Measurements from ENCODE around the gene BFAR. TPM values are rescaled to one million over a fixed set of nuclear protein-coding genes. Genes with fewer than 3 reads are reported as not detected.

BFAR gene
- total RNA-seq, 5 donors from 2014 or later (not counting 1 experiment from before 2014, with no cell fraction given): 36.6 to 72.8 (median 60.9) TPM

DNA sequence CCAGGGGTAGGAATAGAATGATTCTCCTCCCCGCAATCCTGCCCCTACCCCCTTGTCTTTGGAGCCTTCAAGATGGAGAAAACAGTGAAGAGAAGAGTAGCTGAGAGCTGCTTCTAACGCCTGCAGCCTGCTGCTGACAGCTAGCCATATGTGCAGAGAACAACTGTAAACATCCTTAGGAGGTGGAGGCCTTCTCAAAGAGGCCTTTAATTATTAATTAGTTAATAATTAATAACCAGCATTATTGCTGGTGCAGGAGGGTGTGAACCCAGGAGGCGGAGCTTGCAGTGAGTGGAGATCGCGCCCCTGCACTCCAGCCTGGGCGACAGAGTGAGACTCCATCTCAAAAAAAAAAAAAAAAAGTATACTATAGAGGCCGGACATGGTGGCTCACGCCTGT, 8.5 kb downstream of the BFAR start:
- no peak overlapping the region for H3K4me3 ChIP-seq (ENCODE audit: control insufficient read depth in 1 of 2, extremely low read depth in 1 of 2, low read length in 1 of 2)

DNA sequence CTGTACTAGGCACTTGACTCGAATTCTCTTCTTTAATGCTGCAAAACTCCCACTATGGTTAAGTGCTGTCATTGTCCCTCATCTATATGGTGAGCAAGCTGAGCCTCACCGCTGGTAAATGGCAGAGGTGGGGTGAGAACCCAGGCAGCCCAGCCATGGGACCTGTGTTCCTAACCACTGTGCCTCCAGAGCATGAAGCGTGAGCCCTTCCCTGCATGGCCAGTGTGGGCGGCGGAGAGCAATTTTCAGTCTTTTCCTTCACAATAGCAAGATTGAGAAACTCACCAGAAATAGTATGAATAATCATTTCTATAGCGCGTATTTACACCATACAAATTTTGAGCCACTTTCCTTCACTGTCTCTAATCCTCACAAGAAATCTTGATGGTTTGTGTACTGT, 9.2 kb downstream of the BFAR start:
- ATAC-seq (replicated peaks in 1 of 4) (no peak), DNase-seq (no peak)
- Histone ChIP-seq H3K36me3 (ENCODE audit: control insufficient read depth in 2 of 2, extremely low read depth in 1 of 2, insufficient read depth in 1 of 2, low read length in 1 of 2) (peaks cover 4 to 54% of the 10 kb centered on the region in 2 donors), H3K4me1 (ENCODE audit: control insufficient read depth in 1 of 2, extremely low read depth in 1 of 2, insufficient read depth in 2 of 2, low read length in 2 of 2) (no peaks in the 10 kb centered on the region), H3K27ac (ENCODE audit: low read length) (no peak overlapping the region), H3K27me3 (replicated peaks in 1 of 2; ENCODE audit: control insufficient read depth in 2 of 2, extremely low read depth in 1 of 2, insufficient read depth in 2 of 2, low read length in 1 of 2) (no peaks in the 10 kb centered on the region), H3K9me3 (no peaks in the 10 kb centered on the region), H3K4me3 (ENCODE audit: control insufficient read depth in 1 of 2, extremely low read depth in 1 of 2, low read length in 1 of 2) (no peak overlapping the region)
- no peaks in the 10 kb centered on the region for H3K9me3 Mint-ChIP-seq
- peak overlapping the region in 1 of 2 donors; percentile 22 for H3K27ac Mint-ChIP-seq
- POLR2A ChIA-PET: interaction anchor here in 1 of 2 donors (0.7 kb wide), 1 partner anchor 29 kb away, joined by 4 read pairs; no protein-coding TSS in a partner anchor
- WGBS (ENCODE audit: insufficient coverage): 71% methylated on average over 2 of the region's 7 CpGs
- CTCF ChIA-PET: interaction anchor here in 1 of 2 donors (0.5 to 0.6 kb wide), 2 partner anchors 48 to 722 kb away, joined by 3 to 6 read pairs; partner anchors contain the start of gene ERCC4
- H3K4me1 Mint-ChIP-seq: peaks cover 30 to 37% (median 33%) of the 10 kb centered on the region in 3 donors
- H3K27me3 Mint-ChIP-seq: no peaks in the 10 kb centered on the region
- H3K36me3 Mint-ChIP-seq: peaks cover 17% of the 10 kb centered on the region
- no peak overlapping the region for H3K4me3 Mint-ChIP-seq

More for the DNA sequence above, 8.5 kb downstream of the BFAR start:
- Histone ChIP-seq H3K9me3 (no peaks in the 10 kb centered on the region), H3K4me1 (ENCODE audit: control insufficient read depth in 1 of 2, extremely low read depth in 1 of 2, insufficient read depth in 2 of 2, low read length in 2 of 2) (no peaks in the 10 kb centered on the region), H3K36me3 (ENCODE audit: control insufficient read depth in 2 of 2, extremely low read depth in 1 of 2, insufficient read depth in 1 of 2, low read length in 1 of 2) (peaks cover 4 to 50% of the 10 kb centered on the region in 2 donors), H3K27ac (ENCODE audit: low read length) (no peak overlapping the region), H3K27me3 (replicated peaks in 1 of 2; ENCODE audit: control insufficient read depth in 2 of 2, extremely low read depth in 1 of 2, insufficient read depth in 2 of 2, low read length in 1 of 2) (no peaks in the 10 kb centered on the region)
- Mint-ChIP-seq H3K4me1 (peaks cover 37 to 44% (median 40%) of the 10 kb centered on the region in 3 donors), H3K9me3 (no peaks in the 10 kb centered on the region), H3K27ac (no peak overlapping the region), H3K27me3 (no peaks in the 10 kb centered on the region), H3K4me3 (no peak overlapping the region), H3K36me3 (peaks cover 18% of the 10 kb centered on the region)
- no peak for ATAC-seq (replicated peaks in 1 of 4)
- no peak for DNase-seq
- WGBS (ENCODE audit: insufficient coverage): no CpG with 5 or more reads among the region's 8 CpGs
- ChIA-PET CTCF (no interaction called here), POLR2A (no interaction called here)

DNA sequence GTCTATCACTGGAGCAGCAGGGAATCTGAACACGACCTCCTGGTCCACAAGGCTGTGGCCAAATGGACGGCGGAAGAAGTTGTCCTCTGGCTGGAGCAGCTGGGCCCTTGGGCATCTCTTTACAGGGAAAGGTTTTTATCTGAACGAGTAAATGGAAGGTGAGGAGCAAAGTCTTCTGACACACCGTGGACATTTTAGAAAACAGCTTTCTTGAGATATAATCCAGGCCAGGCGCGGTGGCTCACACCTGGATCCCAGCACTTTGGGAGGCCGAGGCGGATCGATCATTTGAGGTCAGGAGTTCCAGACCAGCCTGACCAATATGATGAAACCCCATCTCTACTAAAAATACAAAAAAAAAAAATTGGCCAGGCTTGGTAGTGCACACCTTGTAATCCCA, 17.1 kb downstream of the BFAR start:
- H3K4me1 ChIP-seq (ENCODE audit: control insufficient read depth in 1 of 2, extremely low read depth in 1 of 2, insufficient read depth in 2 of 2, low read length in 2 of 2): no peaks in the 10 kb centered on the region

GRCh38 chr16:14650629-14651028, 17.9 kb downstream of the BFAR start:
- no peaks in the 10 kb centered on the region for H3K27me3 Mint-ChIP-seq
- POLR2A ChIA-PET: no interaction called here
- no peak overlapping the region for H3K4me3 ChIP-seq (ENCODE audit: control insufficient read depth in 1 of 2, extremely low read depth in 1 of 2, low read length in 1 of 2)
- H3K9me3 ChIP-seq: no peaks in the 10 kb centered on the region
- WGBS (ENCODE audit: insufficient coverage): no CpG with 5 or more reads among the region's 6 CpGs
- DNase-seq (no peak), ATAC-seq (replicated peaks in 1 of 4) (no peak)
- no peak overlapping the region for H3K4me3 Mint-ChIP-seq
- H3K36me3 Mint-ChIP-seq: peaks cover 30% of the 10 kb centered on the region
- H3K27ac ChIP-seq (ENCODE audit: low read length): no peak overlapping the region
- no peaks in the 10 kb centered on the region for H3K9me3 Mint-ChIP-seq
- H3K27me3 ChIP-seq (replicated peaks in 1 of 2; ENCODE audit: control insufficient read depth in 2 of 2, extremely low read depth in 1 of 2, insufficient read depth in 2 of 2, low read length in 1 of 2): no peaks in the 10 kb centered on the region
- CTCF ChIA-PET: no interaction called here
- peaks cover 11 to 66% of the 10 kb centered on the region in 2 donors for H3K36me3 ChIP-seq (ENCODE audit: control insufficient read depth in 2 of 2, extremely low read depth in 1 of 2, insufficient read depth in 1 of 2, low read length in 1 of 2)
- no peaks in the 10 kb centered on the region for H3K4me1 ChIP-seq (ENCODE audit: control insufficient read depth in 1 of 2, extremely low read depth in 1 of 2, insufficient read depth in 2 of 2, low read length in 2 of 2)
- H3K4me1 Mint-ChIP-seq: peaks cover 0 to 3% (median 2%) of the 10 kb centered on the region in 3 donors
- no peak overlapping the region for H3K27ac Mint-ChIP-seq

More for the DNA sequence above, 17.1 kb downstream of the BFAR start:
- Histone ChIP-seq H3K36me3 (ENCODE audit: control insufficient read depth in 2 of 2, extremely low read depth in 1 of 2, insufficient read depth in 1 of 2, low read length in 1 of 2) (peaks cover 11 to 71% of the 10 kb centered on the region in 2 donors), H3K9me3 (no peaks in the 10 kb centered on the region), H3K4me3 (ENCODE audit: control insufficient read depth in 1 of 2, extremely low read depth in 1 of 2, low read length in 1 of 2) (no peak overlapping the region), H3K27ac (ENCODE audit: low read length) (no peak overlapping the region), H3K27me3 (replicated peaks in 1 of 2; ENCODE audit: control insufficient read depth in 2 of 2, extremely low read depth in 1 of 2, insufficient read depth in 2 of 2, low read length in 1 of 2) (no peaks in the 10 kb centered on the region)
- H3K27me3 Mint-ChIP-seq: no peaks in the 10 kb centered on the region
- ATAC-seq (replicated peaks in 1 of 4) (no peak), DNase-seq (no peak)
- H3K36me3 Mint-ChIP-seq: peaks cover 28% of the 10 kb centered on the region
- POLR2A ChIA-PET: no interaction called here
- 100% methylated on average over 3 of the region's 10 CpGs for WGBS (ENCODE audit: insufficient coverage)
- H3K9me3 Mint-ChIP-seq: no peaks in the 10 kb centered on the region
- no peak overlapping the region for H3K4me3 Mint-ChIP-seq
- H3K27ac Mint-ChIP-seq: no peak overlapping the region
- CTCF ChIA-PET: no interaction called here
- peaks cover 2 to 6% (median 3%) of the 10 kb centered on the region in 3 donors for H3K4me1 Mint-ChIP-seq

- H3K27ac Mint-ChIP-seq: no peak overlapping the region
- POLR2A ChIA-PET: interaction anchor here in 1 of 2 donors (0.6 kb wide), 1 partner anchor 14 kb away, joined by 3 read pairs; no protein-coding TSS in a partner anchor
- ATAC-seq (replicated peaks in 1 of 4) (no peak), DNase-seq (no peak)
- H3K27ac ChIP-seq (ENCODE audit: low read length): no peak overlapping the region
- H3K36me3 ChIP-seq (ENCODE audit: control insufficient read depth in 2 of 2, extremely low read depth in 1 of 2, insufficient read depth in 1 of 2, low read length in 1 of 2): peaks cover 14 to 65% of the 10 kb centered on the region in 2 donors
- peaks cover 39% of the 10 kb centered on the region for H3K36me3 Mint-ChIP-seq
- no CpG with 5 or more reads among the region's 2 CpGs for WGBS (ENCODE audit: insufficient coverage)
- H3K4me3 Mint-ChIP-seq: no peak overlapping the region
- H3K27me3 ChIP-seq (replicated peaks in 1 of 2; ENCODE audit: control insufficient read depth in 2 of 2, extremely low read depth in 1 of 2, insufficient read depth in 2 of 2, low read length in 1 of 2): no peaks in the 10 kb centered on the region
- H3K27me3 Mint-ChIP-seq: no peaks in the 10 kb centered on the region
- no peaks in the 10 kb centered on the region for H3K9me3 ChIP-seq
- H3K9me3 Mint-ChIP-seq: no peaks in the 10 kb centered on the region
- no peaks in the 10 kb centered on the region for H3K4me1 ChIP-seq (ENCODE audit: control insufficient read depth in 1 of 2, extremely low read depth in 1 of 2, insufficient read depth in 2 of 2, low read length in 2 of 2)
- CTCF ChIA-PET: no interaction called here
- no peak overlapping the region for H3K4me3 ChIP-seq (ENCODE audit: control insufficient read depth in 1 of 2, extremely low read depth in 1 of 2, low read length in 1 of 2)
- peaks cover 0 to 3% (median 0%) of the 10 kb centered on the region in 3 donors for H3K4me1 Mint-ChIP-seq
Observed at GRCh38 chr16:14652726-14653125, 20.0 kb downstream of the BFAR start.

DNA sequence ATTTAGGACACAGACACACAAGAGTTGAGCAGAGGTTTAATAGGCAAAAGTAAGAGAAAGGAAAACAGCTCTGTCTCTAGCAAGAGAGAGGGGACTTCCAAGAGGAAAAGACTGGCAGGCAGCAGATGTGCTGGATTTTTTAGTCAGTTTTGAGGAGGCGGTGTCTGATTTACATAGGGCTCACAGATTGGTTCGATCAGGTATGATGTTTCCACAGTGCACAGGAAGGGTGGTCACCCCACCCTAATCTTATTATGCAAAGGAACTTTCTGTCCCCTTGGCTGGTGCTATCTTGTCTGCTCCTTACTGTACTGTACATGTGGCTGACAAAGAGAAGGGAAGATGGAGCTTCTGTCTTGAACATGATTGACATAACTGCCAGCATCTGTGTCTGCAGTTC, 25.3 kb downstream of the BFAR start:
- no peak for ATAC-seq (replicated peaks in 1 of 4)
- CTCF ChIA-PET: no interaction called here
- POLR2A ChIA-PET: no interaction called here

More for the DNA sequence above, 25.3 kb downstream of the BFAR start:
- Histone ChIP-seq H3K36me3 (ENCODE audit: control insufficient read depth in 2 of 2, extremely low read depth in 1 of 2, insufficient read depth in 1 of 2, low read length in 1 of 2) (peaks cover 10 to 59% of the 10 kb centered on the region in 2 donors), H3K4me1 (ENCODE audit: control insufficient read depth in 1 of 2, extremely low read depth in 1 of 2, insufficient read depth in 2 of 2, low read length in 2 of 2) (no peaks in the 10 kb centered on the region), H3K27ac (ENCODE audit: low read length) (no peak overlapping the region), H3K4me3 (ENCODE audit: control insufficient read depth in 1 of 2, extremely low read depth in 1 of 2, low read length in 1 of 2) (no peak overlapping the region), H3K27me3 (replicated peaks in 1 of 2; ENCODE audit: control insufficient read depth in 2 of 2, extremely low read depth in 1 of 2, insufficient read depth in 2 of 2, low read length in 1 of 2) (no peaks in the 10 kb centered on the region), H3K9me3 (no peaks in the 10 kb centered on the region)
- Mint-ChIP-seq H3K27me3 (no peaks in the 10 kb centered on the region), H3K4me3 (no peak overlapping the region), H3K27ac (no peak overlapping the region), H3K36me3 (peaks cover 31% of the 10 kb centered on the region), H3K4me1 (peaks cover 0 to 4% (median 0%) of the 10 kb centered on the region in 3 donors), H3K9me3 (no peaks in the 10 kb centered on the region)
- DNase-seq: no peak
- WGBS (ENCODE audit: insufficient coverage): no CpG with 5 or more reads among the region's 2 CpGs

All from T-cell (primary cell).